GM18498 (cell line): Measurements from ENCODE around the gene TMLHE.
"Not testable (repeated sequence)": the region's sequence is repeated elsewhere in the genome, so short reads cannot be mapped to it uniquely, and the experiment has no call there.

Experiments used
- ATAC-seq: cut with Tn5 transposase; IDR thresholded peaks from one replicate; pipeline ENCODE4 v1.9.1; 2021; ENCODE audit warnings: mild to moderate bottlenecking, moderate library complexity; ENCODE audit not compliant: unreplicated experiment

Gene TMLHE, protein sequence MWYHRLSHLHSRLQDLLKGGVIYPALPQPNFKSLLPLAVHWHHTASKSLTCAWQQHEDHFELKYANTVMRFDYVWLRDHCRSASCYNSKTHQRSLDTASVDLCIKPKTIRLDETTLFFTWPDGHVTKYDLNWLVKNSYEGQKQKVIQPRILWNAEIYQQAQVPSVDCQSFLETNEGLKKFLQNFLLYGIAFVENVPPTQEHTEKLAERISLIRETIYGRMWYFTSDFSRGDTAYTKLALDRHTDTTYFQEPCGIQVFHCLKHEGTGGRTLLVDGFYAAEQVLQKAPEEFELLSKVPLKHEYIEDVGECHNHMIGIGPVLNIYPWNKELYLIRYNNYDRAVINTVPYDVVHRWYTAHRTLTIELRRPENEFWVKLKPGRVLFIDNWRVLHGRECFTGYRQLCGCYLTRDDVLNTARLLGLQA

DNA sequence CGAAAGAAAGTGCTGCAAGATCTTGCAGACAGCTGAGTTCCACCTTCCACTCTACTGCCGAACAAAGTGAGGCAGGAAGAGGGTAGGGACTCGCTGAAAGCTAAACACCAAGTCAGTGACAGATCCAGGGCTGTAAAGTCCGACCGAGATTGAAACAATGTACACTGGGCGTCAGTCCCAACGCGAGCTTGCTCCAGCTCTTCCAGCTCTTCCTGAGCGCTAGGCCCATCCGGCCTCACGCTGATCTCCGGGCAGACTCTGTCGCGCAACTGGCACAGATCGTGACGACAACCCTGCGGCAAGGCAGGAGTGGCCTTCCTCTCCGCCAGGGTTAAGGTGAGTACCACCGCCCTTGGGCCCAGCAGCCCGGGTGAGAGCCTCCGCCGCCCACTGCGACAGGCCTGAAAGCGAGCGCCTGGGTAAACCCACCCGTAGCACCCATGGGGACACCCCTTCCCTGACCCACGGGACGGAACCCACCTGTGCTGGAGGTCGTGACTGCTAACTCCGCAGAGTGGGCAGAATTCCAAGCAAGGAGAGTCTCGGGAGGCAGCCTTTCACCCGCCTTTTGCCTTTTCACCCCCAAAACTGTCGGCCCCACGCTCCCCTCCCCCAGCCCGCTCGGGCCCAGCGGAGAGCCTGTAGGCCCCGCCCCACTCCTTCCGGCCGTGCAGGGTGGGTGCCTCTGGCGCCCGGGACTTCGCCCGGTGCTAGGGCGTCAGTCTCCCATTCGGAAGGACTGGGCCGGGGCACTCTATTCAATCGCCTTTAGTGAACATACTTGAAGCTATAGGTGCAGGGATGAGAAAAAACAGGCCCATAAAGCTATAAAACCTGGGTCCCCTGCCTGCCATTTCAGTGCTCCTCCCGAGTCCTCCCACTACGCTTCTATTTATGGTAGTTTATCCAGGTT, at the start of gene TMLHE, which contains the start of gene SPRY3:
Gene TMLHE (minus strand): TSS at position 641 of the 913 bp plus-strand sequence. CDS start 67,676 bp downstream, outside the sequence.
Gene SPRY3 (plus strand): TSS at position 275 of the 913 bp plus-strand sequence.
- ATAC-seq = peak; percentile 95

DNA sequence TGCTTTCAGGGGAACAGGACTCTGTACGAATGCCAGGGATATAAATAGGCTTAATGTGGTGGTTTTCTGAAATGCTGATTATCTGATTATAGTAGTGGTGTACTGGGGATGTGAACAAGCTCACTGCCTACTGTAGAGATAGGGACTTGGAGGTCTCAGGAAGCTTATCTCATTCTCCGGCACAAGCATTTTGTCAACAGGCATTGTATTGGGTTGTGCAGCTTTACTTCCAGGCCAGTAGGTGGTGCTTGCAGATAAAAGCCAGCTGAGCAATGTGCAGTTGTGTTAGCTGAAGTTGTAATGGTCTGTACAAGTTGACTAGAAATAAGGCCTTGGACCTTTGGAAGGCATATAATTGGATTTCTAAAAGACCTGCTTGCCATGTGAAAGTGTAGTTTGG, 49.5 kb upstream of the TMLHE start:
- no peak for ATAC-seq

DNA sequence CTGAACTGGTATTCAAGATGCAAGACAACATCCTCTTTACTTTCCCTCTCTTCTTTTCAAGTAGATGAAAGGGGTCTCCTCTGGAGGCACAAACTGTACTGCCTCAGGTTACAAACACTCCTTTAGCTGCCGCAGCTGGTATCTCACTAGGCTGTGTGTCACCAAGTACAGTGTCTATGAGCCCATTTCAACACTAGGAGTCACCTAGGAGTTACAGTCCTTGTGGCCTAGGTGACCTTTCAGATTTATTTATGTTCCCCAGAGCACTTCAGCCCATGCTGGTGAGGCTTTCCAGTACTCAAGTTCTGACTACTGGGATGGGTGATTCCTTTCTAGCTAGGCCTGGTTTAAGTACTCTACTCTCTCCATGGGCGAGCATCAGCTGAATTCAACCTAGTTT, 32.4 kb upstream of the TMLHE start:
- no peak for ATAC-seq

DNA sequence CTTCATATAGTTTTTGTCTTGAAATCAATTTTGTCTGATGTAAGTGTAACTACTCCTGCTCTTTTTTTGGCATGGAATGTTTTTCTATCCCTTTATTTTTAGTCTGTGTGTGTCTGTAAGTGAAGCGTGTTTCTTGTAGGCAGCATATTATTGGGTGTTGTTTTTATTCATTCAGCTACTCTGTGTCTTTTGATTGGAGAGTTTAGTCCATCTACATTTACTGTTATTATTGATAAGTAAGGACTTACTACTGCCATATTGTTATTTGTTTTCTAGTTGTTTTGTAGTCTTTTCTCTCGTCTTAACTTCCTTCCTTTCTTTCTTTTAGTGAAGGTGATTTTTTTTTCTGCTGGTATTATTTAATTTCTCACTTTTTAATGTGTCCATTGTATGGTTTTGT, 30.5 kb upstream of the TMLHE start:
- ATAC-seq = no peak

DNA sequence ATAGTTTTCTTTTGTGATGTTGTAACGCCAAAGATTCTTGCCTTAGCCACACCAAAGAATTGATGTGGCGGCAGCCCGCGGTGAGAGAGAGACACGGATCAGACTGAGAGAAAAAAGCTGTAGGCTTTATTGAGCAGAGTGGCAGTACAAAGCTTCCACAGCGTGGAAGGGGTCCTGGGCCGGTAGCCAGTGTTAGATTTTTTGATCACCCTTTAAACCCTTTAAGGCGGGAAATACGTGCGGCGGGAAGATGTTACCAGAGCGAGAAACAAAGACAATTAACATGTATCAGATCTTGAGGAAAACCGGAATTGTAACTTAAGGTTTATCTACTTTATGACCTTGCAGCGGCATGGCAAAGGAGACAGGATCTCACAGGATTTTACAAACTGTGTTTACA, 28.6 kb upstream of the TMLHE start:
- ATAC-seq = not testable (repeated sequence)

DNA sequence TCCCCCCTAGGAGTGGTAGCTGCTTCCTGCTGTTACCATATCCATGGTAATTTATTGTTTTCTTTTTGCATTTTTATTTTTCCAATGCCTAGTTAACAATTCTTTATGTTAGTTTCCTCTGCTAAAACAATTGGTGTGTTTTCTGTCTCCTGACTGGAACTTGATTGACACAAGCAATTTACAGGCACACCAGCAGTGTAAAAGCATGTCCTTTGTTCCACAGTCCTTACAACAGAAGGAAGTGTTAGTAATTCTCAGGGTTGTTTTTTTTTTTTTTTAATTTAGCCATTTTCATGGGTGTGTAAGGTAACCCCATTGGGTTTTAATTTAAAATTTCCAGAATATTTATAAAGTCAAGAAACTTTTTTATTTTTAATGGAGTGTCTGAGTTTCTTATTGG, 25.0 kb upstream of the TMLHE start:
- no peak for ATAC-seq

DNA sequence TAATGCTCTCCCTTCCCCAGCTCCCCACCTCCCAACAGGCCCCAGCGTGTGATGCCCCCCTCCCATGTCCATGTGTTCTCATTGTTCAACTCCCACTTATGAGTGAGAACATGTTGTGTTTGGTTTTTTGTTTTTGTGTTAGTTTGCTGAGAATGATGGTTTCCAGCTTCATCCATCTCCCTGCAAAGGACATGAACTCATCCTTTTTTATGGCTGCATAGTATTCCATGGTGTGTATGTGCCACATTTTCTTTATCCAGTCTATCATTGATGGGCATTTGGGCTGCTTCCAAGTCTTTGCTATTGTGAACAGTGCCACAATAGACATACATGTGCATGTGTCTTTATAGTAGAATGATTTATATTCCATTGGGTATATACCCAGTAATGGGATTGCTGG, 22.3 kb upstream of the TMLHE start:
- not testable (repeated sequence) for ATAC-seq

DNA sequence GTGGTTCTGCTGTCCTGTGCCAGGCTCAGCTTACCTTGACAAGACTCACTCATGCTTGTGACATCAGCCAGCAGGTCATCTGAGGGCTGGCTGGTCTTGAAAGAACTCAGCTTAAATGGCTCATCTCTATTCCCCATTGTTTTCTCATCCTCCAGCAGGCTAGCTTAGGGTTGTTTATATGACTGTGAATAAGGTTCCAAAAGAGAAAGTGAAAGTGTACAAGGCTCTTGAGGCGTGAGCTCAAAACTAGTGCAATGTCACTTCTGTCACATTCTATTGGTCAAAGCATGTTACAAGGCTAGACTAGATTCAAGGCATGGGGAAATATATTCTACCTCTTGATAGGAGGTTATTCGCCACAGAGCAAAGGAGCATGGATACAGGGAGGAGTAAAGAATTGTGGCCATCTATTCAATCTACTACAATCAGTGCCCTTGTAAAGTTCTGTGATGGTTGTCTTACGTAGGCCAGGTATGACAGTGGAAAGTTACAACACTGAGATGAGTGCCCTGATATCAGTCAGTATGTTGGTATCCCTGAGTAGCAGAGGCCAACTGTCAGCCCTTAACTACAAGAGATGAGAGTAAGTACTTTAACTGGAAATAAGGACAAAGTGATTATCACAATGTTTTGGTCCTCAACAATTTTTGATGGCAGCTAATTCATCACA, 19.8 kb upstream of the TMLHE start:
- no peak for ATAC-seq

DNA sequence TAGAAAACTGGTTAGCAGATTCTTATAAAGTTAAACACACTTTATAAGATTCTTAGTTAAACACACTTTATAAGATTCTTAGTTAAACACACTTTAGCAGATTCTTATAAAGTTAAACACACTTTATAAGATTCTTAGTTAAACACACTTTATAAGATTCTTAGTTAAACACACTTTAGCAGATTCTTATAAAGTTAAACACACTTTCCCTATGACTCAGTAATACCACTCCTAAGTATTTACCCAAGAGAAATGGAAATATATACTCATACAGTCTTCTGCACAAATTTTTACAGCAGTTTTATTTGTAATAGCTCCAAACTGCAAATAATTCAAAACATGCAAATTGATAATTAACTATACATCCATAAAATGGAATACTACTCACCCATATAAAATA, 7.4 kb upstream of the TMLHE start:
- not testable (repeated sequence) for ATAC-seq

DNA sequence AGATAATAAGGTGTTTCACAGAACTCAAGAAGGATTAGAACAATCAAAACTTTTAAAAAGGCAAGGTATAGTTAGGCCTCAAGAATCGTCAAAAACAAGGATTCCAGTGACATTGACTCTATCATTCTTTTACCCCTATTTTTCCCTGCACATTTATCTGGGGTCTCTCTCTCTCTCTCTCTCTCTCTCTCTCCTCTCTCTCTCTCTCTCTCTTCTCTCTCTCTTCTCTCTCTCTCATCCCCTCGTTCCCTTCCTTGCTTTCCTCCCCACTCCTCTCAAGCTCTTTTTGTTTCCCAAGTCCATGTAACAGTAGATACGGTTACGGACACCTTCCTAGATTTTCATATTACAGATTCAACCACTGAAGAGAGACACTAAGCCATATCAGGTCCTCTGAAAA, 3.2 kb upstream of the TMLHE start:
- no peak for ATAC-seq

DNA sequence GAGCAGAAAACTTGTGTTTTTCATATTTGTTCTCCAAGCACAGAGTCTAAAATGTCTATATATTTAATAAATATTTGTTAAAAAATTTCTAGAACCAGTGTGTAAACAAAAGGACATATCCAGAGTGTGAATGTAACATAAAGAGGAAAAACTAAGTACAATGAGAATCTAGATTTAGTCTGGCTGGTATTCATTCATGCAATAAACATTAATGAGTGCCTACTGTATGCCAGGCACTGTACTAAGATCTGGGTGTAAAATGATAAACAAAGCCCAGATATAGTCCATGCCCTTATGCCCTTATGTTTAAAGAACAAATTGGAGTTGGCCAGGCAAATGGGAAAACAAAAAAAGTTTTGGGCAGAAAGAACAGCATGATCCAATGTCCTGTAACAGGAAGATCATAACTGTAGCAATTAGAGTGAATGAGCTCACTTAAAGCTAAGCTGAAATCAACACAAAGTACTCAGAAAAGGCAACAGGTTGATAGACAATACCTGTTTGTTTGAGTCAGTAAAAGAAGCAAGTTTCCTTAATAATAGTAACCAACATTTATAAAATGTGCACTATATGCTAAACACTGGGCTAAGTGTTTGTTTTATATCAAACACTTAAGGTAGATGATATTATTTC, 1.3 kb upstream of the TMLHE start:
- no peak for ATAC-seq

DNA sequence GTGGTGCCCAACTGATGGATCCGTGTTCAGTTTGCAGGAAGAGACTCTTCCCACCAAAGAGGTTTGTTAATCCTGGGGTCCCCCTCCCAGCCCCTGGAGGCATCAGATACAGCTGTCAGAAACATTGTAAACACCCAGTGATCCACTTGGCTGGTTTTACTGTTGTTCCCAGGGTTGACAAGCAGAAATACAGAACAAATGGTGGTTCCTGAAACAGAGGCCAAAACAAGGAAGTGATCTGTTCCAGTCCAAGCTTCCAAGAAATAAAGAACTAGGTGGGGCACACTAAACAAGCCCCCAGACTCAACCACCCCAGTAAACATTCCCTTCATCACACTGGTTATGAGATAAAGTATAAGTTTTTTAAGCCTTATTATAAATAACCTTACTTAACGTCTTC, 1.4 kb downstream of the TMLHE start:
- no peak for ATAC-seq

DNA sequence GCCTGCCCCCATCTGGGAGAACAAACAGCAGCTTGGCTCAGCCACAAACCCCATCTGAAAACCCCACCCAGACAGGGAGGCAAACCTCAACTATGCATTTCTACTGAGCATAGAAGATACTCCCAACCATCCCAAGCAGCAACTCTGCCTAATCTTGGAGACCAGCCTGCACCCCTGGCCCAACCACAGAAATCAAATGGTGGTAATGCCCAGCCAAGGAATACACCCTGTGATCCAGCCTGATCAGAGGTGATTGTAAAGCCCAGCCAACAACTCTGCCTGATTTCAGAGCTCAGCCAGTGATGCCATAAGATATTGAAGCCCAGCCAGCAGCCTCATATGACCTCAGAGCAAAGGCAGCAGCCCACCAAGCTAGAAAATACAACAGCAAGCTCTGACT, 19.8 kb downstream of the TMLHE start:
- ATAC-seq = no peak

DNA sequence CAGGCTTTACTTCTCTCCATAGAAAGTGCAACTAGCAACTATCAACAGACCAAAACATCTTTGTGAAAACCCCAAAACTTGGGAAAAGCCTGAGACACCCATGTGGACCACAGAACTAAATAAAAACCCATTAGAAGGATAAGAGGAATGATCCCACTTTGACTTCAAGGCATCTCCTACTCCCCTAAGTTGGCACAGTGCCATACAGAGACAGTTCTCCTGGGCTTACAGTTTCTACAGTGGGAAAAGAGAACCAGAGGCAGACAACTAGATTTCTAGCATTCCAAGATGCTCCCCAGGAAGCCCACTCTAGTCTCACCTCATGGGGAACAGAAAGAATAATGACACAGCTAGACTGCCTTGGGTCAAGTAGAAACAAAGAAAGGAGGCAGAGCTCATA, 20.4 kb downstream of the TMLHE start:
- ATAC-seq = no peak

DNA sequence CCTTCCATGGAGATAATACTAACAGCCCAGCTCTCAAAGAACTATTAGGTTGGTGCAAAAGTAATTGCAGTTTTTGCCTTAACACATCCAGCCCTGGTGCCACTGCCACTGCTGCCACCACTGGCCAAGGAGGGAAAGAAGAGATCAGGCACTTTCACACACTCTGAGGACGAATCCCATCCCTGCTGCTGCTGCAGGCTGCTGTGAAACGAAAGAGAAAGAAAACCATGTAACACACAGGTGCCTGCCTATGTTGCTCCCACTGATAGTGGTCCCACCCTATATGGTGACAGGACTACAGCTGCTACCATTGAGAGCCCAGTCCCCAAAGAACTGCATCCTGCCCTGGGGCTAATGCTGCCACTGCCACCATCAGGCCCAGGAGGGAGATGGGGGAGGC, 35.1 kb downstream of the TMLHE start:
- no peak for ATAC-seq

DNA sequence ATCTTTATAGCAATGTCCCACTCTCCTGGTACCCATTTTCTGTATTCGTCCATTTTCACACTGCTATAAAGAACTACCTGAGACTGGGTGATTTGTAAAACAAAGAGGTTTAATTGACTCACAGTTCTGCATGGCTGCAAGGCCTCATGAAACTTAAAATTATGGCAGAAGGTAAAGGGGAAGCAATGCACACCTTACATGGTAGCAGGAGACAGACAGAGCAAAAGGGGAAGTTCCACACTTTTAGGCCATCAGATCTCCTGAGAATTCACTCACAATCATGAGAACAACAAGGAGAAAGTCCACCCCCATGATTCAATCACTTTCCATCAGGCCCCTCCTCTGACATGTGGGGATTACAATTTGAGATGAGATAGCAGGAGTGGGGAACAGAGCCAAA, 49.7 kb downstream of the TMLHE start:
- ATAC-seq = no peak

DNA sequence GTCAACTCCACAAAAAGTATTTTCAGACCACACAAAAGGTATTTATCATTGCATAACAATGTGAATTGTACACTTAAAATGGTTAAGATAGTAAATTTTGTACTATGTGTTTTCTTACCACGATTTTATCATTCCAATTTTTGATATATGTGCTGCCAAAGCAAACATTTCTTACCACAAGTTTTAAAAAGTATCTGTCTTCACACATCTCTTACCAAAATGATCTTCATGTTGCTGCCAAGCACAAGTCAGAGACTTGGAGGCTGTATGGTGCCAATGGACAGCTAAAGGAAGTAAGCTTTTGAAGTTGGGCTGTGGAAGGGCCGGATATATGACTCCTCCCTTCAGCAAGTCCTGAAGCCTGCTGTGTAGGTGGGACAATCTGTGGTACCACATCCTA, 67.9 kb downstream of the TMLHE start:
- ATAC-seq = no peak

DNA sequence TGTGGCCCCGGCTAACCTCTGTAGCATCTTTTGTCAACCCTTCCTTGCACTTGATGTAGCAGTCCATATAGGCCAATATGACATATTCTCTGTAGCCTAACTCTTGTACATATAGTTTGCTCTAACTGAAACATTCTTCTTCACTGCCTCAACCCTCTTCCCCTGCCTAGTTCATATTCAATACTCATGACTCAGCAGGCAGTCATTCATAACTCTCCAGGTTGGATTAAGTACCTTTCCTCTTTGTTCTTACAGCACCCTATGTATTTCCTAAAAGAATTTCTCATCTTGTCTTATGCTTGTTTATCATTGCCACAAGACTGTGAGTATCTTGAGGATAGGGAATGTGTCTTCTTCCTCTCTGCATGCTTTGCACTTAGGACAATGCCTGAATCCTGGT, 76.9 kb downstream of the TMLHE start:
- no peak for ATAC-seq

DNA sequence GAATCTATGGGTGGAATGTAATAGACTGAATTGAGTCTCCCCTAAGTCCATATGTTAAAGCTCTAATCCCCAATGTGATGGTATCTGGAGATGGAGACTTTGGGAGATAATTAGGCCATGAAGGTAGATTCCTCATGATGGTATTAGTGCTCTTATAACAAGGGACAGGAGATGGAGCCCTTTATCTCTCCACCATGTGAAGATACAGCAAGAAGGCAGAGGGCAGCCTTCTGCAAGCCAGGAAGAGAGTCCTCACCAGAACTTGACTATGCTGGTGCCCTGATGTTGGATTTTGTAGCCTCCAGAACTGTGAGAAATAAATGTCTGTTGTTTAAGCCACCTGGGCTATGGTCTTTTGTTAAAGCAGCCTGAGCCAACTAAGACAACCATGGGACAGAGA, 78.0 kb downstream of the TMLHE start:
- ATAC-seq = no peak

DNA sequence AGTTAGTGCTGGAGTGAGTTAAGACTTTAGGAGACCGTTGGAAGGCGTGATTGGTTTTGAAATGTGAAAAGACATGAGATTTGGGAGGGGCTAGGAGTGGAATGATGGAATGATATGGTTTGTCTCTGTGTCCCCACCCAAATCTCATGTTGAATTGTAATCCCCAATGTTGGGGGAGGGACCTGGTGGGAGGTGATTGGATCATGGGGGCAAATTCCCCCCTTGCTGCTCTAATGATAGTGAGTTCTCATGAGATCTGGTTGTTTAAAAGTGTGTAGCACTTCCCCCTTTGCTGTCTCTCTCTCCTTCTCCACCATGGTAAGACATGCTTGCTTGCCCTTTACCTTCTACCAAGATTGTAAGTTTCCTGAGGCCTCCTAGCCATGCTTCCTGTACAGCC, 85.7 kb downstream of the TMLHE start:
- ATAC-seq = not testable (repeated sequence)

DNA sequence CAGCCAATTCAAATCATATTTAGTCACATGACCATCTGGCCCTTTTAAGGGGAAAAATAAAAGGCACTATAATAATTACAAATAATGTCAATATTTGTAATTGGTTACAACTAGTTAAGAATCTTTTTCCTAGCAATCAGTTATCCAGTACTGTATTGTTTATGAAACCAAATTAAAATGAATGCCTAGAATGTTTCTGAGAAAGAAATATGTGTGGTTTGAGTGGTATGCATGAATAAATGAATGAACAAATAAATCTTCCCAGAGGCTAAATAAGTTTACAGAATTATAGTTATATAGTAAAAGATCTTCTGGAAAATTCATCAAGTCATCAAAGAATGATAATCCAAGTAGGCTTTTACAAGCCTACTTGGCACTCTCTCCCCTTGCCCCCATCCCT, 98.5 kb downstream of the TMLHE start:
- no peak for ATAC-seq
